IPS-18a (cell line): ENCODE results near the gene SLC49A4.

ENCODE experiments used
- H3K27ac ChIP-seq: one replicate; pipeline ENCODE4 v1.5.1; 2013; ENCODE audit warnings: low read length
- H3K27me3 ChIP-seq: one replicate; pipeline ENCODE4 v1.6.1; 2013; ENCODE audit warnings: mild to moderate bottlenecking, low read length; ENCODE audit not compliant: control insufficient read depth, insufficient read depth
- H3K36me3 ChIP-seq: one replicate; pipeline ENCODE4 v1.6.1; 2013; ENCODE audit warnings: low read depth, low read length; ENCODE audit not compliant: control insufficient read depth
- H3K4me1 ChIP-seq: one replicate; pipeline ENCODE4 v1.6.1; 2013; ENCODE audit warnings: low read depth, low read length; ENCODE audit not compliant: control insufficient read depth
- H3K4me3 ChIP-seq: one replicate; pipeline ENCODE4 v1.5.1; 2013; ENCODE audit warnings: low read length
- H3K9ac ChIP-seq: one replicate; pipeline ENCODE4 v1.6.1; 2013; ENCODE audit warnings: mild to moderate bottlenecking, low read length, moderate library complexity
- H3K9me3 ChIP-seq: one replicate; pipeline ENCODE4 v1.6.1; 2013; ENCODE audit warnings: low read depth, low read length; ENCODE audit not compliant: control insufficient read depth

The SLC49A4 gene

DNA sequence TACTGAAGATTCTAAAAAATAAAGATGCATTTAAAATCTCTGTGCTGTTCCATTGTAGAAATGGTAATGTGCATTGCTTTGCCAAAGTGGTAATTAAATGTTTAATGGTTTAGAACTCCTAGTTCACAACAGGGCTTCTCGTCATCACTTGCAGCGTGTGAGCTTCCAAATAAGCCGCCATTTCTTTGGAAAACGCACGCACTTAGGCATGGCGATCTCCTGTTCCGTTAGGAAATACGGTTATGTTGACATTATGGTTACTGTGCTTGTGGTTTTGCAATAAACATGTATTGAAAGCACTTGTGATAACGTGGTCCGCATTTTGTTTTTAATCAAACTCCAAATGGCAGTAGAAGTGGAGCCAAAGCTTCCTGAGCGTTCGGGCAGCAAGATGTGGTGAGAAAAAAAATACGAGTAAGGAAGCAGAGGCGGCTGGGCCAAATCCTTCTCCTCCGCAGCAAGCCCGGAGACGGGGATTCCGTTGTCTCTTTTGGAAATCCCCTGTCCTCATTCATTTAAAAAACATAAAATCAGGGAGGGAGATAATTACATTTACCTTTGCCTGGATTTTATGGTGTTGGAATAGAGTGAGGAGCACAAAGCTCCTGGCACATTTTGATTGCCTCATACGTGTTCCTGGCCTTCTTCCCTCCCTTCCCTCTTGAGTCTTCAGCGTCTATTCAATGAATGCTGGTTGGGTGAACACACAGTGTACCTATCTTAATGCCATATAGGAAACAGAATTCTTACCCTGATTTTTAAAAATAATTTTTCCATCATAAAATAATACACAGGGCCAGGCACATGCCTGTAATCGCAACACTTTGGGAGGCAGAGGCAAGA, 97.5 kb downstream of the SLC49A4 start:
- Histone ChIP-seq H3K27me3 (no peaks in the 10 kb centered on the region), H3K36me3 (no peaks in the 10 kb centered on the region), H3K27ac (no peak overlapping the region), H3K9me3 (no peaks in the 10 kb centered on the region), H3K4me3 (no peak overlapping the region), H3K9ac (no peak overlapping the region), H3K4me1 (peaks cover 20% of the 10 kb centered on the region)

DNA sequence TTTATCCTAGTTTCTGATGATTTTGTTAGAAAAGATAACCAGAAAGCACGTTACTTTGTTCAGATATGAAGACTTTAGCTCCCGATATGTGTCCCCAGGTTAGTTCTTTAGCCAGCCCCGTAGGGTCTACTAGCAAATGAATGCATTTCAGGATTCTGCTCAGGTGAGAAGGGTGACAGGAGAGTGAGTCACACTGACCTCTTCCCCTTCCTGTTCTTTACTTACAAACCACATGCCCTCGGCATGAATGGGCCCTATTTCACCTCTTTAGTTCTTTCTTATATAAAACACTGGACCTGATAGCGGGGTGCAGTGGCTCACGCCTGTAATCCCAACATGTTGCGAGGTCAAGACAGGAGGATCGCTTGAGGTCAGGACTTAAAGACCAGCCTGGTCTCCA, 98.4 kb downstream of the SLC49A4 start:
- no peaks in the 10 kb centered on the region for H3K36me3 ChIP-seq
- peaks cover 20% of the 10 kb centered on the region for H3K4me1 ChIP-seq
- no peak overlapping the region for H3K27ac ChIP-seq
- H3K9ac ChIP-seq: no peak overlapping the region
- no peak overlapping the region for H3K4me3 ChIP-seq
- no peaks in the 10 kb centered on the region for H3K9me3 ChIP-seq
- H3K27me3 ChIP-seq: no peaks in the 10 kb centered on the region

DNA sequence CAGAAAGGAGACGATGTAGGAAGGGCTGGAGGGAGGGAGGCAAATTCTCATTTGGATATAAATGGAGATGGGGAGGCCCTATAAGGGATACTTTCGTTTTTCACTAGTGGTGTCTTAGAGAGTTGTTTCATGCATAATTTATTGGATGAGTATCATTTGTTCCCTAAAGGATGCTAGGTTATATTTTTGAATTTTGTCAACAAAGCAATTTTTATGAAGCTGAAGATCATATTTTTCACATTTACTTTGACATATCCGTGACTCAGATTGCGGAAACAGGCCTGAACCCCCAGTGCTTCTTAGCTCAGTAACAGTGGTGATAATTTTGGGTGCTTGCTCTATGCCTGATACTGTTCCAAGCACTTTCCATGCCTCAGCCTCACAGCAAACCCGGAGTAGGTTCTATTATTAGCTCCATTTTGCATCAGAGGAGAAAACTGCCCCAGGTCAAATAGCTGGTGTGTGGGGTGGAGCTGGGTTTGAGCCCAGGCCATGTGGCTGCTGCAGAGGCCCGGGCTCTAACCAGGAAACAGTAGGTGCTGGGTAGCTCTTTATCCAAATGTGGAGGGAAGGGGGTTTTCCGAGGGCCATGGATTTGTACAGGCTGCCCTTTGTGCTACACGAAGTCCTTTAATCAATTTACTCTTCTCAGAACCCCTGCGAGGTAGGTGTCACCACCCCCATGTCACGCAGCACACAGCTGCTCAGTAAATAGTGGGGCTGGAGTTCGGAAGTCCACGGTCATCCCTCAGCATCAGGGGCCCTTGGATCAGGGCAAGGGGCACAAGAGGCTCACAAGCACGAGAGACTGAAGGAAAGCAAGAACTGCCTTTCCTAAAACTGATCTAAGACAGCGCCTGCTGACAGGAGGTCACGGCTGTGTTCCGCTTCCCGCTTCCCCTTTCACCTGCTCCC, 99.1 kb downstream of the SLC49A4 start:
- no peak overlapping the region for H3K4me3 ChIP-seq
- peaks cover 20% of the 10 kb centered on the region for H3K4me1 ChIP-seq
- no peaks in the 10 kb centered on the region for H3K27me3 ChIP-seq
- no peaks in the 10 kb centered on the region for H3K9me3 ChIP-seq
- no peak overlapping the region for H3K9ac ChIP-seq
- H3K36me3 ChIP-seq: no peaks in the 10 kb centered on the region
- H3K27ac ChIP-seq: no peak overlapping the region

DNA sequence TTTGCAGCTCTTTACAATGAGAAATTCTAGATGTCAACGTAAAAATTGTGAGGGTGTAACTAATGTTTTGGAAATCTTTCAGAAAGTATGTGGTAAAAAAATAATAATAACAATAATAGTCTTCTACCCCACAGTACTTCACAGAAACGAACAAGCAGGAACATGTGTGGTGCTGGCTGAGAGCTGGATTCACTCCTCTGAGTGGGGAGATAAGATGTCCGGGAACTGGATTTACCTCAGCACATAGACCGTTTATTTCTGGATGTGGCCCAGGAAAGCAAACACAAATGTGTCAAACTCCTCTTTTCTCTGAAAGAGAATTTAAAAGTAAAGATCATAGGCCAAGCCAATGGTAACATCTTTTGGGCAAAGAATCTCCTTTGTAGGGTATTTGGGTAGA, 103.4 kb downstream of the SLC49A4 start:
- Histone ChIP-seq H3K4me3 (no peak overlapping the region), H3K9me3 (no peaks in the 10 kb centered on the region), H3K27ac (no peak overlapping the region)

DNA sequence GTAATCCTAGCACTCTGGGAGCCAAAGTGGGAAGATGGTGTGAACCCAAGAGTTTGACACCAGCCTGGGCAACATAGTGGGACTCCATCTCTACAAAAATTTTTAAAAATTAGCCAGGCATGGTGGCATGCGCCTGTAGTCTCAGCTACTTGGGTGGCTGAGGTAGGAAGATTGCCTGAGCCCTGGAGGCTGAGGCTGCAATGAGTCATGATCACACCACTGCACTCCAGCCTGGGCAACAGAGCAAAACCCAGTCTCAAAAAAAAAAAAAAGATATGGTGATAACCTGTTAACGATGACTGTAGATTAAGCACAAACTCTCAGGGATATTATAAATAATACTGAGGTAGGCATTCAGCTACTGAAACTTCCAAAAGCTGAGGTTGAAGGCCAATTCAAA, 107.5 kb downstream of the SLC49A4 start:
- H3K9me3 ChIP-seq: no peaks in the 10 kb centered on the region
- H3K27ac ChIP-seq: no peak overlapping the region
- no peaks in the 10 kb centered on the region for H3K27me3 ChIP-seq
- H3K4me1 ChIP-seq: peaks cover 2% of the 10 kb centered on the region
- no peak overlapping the region for H3K9ac ChIP-seq
- no peaks in the 10 kb centered on the region for H3K36me3 ChIP-seq
- no peak overlapping the region for H3K4me3 ChIP-seq

More for the DNA sequence above, 103.4 kb downstream of the SLC49A4 start:
- H3K36me3 ChIP-seq: no peaks in the 10 kb centered on the region
- H3K27me3 ChIP-seq: no peaks in the 10 kb centered on the region
- no peak overlapping the region for H3K9ac ChIP-seq
- H3K4me1 ChIP-seq: peaks cover 3% of the 10 kb centered on the region

DNA sequence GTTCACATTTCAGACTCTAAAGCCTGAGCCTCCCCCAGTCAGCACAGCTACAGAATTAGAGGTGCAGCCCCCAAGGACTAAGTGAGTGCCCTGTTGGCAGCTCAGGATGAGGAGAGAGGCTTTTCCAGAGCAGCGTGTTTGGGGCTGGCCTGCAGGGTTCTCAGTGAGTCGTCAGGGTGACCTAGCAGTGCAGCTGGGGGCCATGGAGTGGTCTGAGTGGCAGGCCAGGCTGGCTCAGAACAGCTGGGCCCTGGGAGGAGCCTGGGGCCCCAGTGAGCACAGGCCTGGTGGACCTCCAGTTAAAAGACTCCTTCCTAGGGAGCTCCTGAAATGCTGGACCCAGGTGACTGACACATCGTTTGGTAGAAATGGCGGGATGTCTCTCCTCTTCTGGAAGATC, 108.3 kb downstream of the SLC49A4 start:
- H3K4me3 ChIP-seq: no peak overlapping the region
- H3K27ac ChIP-seq: no peak overlapping the region
- no peaks in the 10 kb centered on the region for H3K9me3 ChIP-seq
- H3K9ac ChIP-seq: no peak overlapping the region
- peaks cover 2% of the 10 kb centered on the region for H3K4me1 ChIP-seq
- no peaks in the 10 kb centered on the region for H3K36me3 ChIP-seq
- H3K27me3 ChIP-seq: no peaks in the 10 kb centered on the region

DNA sequence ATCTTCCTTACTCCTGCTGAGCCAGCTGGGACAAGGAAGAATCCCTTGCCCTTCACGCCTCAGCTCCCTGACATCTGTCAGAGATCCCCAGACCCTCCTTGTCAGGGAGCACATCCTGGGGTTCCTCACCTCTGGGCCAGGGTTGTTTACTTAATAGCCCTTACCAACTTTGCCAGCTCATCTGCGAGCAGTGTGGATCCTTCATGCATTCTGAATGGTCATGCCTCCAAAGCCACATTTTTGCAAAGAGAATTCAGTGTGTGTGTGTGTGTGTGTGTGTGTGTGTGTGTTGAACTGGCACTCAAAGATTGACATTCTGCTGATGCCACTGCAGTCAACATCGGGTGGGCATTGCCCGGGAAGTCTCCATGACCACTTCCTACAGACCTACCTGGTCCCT, 112.6 kb downstream of the SLC49A4 start:
- no peak overlapping the region for H3K4me3 ChIP-seq

DNA sequence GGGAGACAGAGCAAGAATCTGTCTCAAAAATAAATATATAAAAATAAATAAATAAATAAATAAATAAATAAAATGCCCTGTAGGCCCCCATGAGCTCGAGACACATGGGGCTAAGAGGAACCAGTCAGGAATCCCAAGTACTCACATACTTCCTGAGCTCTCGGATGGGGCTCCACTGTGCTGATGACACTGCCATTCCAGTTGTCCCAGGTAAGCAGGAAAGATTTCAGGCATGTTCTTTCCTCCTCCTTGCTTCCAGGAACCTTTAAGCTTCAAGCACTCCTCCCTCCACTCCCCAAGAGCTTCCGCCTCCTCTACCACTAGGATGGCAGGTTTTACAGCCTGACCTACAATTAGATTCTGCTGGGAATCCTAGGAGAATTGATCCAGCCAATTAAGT, 113.4 kb downstream of the SLC49A4 start:
- peaks cover 2% of the 10 kb centered on the region for H3K4me1 ChIP-seq
- no peaks in the 10 kb centered on the region for H3K9me3 ChIP-seq
- H3K4me3 ChIP-seq: no peak overlapping the region
- no peaks in the 10 kb centered on the region for H3K27me3 ChIP-seq
- no peak overlapping the region for H3K9ac ChIP-seq
- peaks cover 8% of the 10 kb centered on the region for H3K36me3 ChIP-seq
- H3K27ac ChIP-seq: no peak overlapping the region

More for the DNA sequence above, 112.6 kb downstream of the SLC49A4 start:
- Histone ChIP-seq H3K9ac (no peak overlapping the region), H3K27ac (no peak overlapping the region), H3K9me3 (no peaks in the 10 kb centered on the region), H3K4me1 (peaks cover 2% of the 10 kb centered on the region), H3K36me3 (peaks cover 8% of the 10 kb centered on the region), H3K27me3 (no peaks in the 10 kb centered on the region)

DNA sequence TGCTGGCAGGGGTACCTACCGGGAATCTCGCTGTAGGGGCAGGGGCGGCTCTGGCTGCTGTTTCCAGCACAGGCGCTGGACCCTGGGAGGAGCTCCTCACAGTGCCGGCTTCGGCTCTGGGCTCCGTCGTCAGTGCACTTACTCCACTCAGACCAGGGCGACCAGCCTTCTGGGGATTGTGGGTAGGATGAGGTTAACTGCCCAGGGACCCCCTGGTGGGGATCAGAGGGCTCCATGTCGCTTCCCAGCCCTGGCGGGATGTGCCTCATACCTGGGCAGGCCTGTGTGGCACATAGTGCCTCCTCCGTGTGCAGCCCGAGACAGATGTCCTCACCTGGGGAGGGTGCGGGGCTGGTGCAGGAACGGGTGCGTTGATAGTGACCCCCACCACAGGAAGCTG, 117.0 kb downstream of the SLC49A4 start:
- no peak overlapping the region for H3K9ac ChIP-seq
- no peak overlapping the region for H3K27ac ChIP-seq
- no peak overlapping the region for H3K4me3 ChIP-seq
- no peaks in the 10 kb centered on the region for H3K9me3 ChIP-seq
- H3K4me1 ChIP-seq: no peaks in the 10 kb centered on the region
- no peaks in the 10 kb centered on the region for H3K27me3 ChIP-seq
- H3K36me3 ChIP-seq: peaks cover 8% of the 10 kb centered on the region

DNA sequence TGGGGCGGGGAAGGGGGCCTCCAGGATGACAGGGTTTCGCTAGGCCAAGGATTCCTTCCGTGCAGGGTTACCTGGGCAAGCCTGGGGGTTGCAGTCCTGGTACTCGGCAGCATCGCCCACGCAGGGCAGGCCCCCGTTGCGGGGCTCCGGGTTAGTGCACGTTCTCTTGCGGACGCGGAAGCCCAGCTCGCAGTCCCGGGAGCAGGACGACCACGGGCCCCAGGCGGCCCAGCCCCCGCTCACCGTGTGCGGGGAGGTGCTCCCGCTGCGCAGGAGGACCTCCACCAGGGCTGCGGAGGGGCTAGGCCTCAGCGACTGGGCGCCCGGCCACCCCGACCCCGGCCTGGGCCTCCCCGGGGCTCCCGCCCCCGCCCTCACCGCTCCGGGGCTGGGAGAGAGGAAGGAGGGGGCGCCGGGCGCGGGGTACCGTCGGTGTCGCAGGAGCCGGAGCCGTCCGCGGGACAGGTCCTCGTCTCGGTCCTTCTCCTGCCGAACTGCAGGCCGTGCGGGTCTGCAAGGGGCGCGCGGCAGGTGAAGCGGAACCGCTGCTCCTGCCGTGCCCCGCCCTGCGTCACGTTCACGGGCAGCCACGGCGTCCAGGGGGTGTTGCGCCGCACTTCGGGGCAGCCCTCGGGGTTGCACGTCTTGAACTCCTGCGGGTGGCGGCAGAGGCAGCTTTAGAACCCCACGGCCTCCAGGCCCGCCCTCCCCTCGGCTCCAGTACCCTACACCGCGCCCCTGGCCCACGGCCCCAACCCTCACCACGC, 118.1 kb downstream of the SLC49A4 start:
- Histone ChIP-seq H3K27ac (no peak overlapping the region), H3K4me1 (no peaks in the 10 kb centered on the region), H3K4me3 (no peak overlapping the region), H3K9ac (no peak overlapping the region), H3K9me3 (no peaks in the 10 kb centered on the region), H3K27me3 (no peaks in the 10 kb centered on the region), H3K36me3 (peaks cover 8% of the 10 kb centered on the region)

DNA sequence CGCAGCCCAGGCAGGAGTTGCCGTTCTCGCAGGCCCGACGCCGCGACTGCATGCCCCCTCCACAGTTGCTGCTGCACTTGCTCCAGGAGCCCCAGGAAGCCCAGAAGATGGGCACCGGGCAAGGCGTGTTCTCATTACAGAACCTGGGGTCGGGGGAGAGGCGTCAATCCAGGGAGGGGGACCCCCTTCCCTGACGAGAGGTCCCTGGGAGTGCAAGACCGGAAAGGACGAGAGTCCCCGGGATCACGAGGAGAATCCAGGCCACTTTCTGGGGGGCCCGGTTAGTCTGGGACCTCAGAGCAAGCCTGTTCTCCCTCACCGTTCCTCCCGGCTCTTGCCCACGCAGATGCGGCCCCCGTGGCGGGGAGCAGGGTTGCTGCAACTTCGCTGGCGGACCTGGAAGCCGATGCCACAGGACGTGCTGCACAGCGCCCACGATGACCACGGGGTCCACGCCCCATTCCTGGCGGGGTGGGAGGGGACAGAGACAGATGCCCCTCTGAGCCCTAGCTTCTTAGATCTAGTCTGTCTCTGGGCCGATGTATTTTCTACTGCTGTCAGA, 118.8 kb downstream of the SLC49A4 start:
- Histone ChIP-seq H3K27ac (no peak overlapping the region), H3K4me1 (no peaks in the 10 kb centered on the region), H3K9me3 (no peaks in the 10 kb centered on the region), H3K4me3 (no peak overlapping the region), H3K27me3 (no peaks in the 10 kb centered on the region), H3K36me3 (peaks cover 8% of the 10 kb centered on the region), H3K9ac (no peak overlapping the region)
